Calu3 (cell line): Measurements from ENCODE around the gene TMEM151B. TPM values are rescaled to one million over a fixed set of nuclear protein-coding genes. Genes with fewer than 3 reads are reported as not detected.

Experiments
- BruUV-seq: library from RNA; stranded (reverse); fragments of 400-500 nt; replicated peaks from 2 replicates; lab custom pipeline; 2021; lab: Mats Ljungman, UMichigan
- CTCF ChIA-PET: fragments of 300-600 bp; sonication (Branson Sonifier 250); formaldehyde crosslinking; loops from one replicate; lab custom pipeline; 2022; ENCODE audit warnings: antibody characterized with exemption; lab: Charles Lee
- DNase-seq: peaks from one replicate; pipeline ENCODE4 v3.0.0; 2022
- H3K27ac Mint-ChIP-seq: one replicate; pipeline ENCODE4 v1.8.0; 2022; ENCODE audit warnings: mixed read lengths; ENCODE audit not compliant: unreplicated experiment
- H3K27me3 Mint-ChIP-seq: one replicate; pipeline ENCODE4 v1.8.0; 2022; ENCODE audit warnings: mixed read lengths; ENCODE audit not compliant: unreplicated experiment
- H3K36me3 Mint-ChIP-seq: one replicate; pipeline ENCODE4 v1.8.0; 2022; ENCODE audit warnings: mild to moderate bottlenecking, moderate library complexity, mixed read lengths; ENCODE audit not compliant: insufficient read depth, unreplicated experiment
- H3K4me1 Mint-ChIP-seq: one replicate; pipeline ENCODE4 v1.8.0; 2022; ENCODE audit warnings: mild to moderate bottlenecking, low read depth, mixed read lengths; ENCODE audit not compliant: unreplicated experiment
- H3K4me3 Mint-ChIP-seq: one replicate; pipeline ENCODE4 v1.8.0; 2022; ENCODE audit warnings: mild to moderate bottlenecking, low read depth, moderate library complexity, mixed read lengths; ENCODE audit not compliant: unreplicated experiment
- H3K9me3 Mint-ChIP-seq: one replicate; pipeline ENCODE4 v1.8.0; 2022; ENCODE audit warnings: low read depth, mixed read lengths; ENCODE audit not compliant: unreplicated experiment
- intact Hi-C: fragments of 100-400 bp; cut with micrococcal nuclease; formaldehyde crosslinking; loops from one replicate; pipeline ENCODE4 v1.10.0; 2022; ENCODE audit not compliant: unreplicated experiment
- total RNA-seq: library from RNA; stranded (reverse); gene quantifications from 2 replicates; pipeline ENCODE4 v1.2.3, GENCODE V29; 2022
- TF ChIP-seq, protein P1 (sequence below): fragments of 200-600 bp; IDR thresholded peaks from one replicate; pipeline ENCODE4 v1.8.0; 2022; ENCODE audit warnings: antibody characterized with exemption; ENCODE audit not compliant: unreplicated experiment

The TMEM151B gene
- total RNA-seq, 1 experiment from 2014 or later: not detected

DNA sequence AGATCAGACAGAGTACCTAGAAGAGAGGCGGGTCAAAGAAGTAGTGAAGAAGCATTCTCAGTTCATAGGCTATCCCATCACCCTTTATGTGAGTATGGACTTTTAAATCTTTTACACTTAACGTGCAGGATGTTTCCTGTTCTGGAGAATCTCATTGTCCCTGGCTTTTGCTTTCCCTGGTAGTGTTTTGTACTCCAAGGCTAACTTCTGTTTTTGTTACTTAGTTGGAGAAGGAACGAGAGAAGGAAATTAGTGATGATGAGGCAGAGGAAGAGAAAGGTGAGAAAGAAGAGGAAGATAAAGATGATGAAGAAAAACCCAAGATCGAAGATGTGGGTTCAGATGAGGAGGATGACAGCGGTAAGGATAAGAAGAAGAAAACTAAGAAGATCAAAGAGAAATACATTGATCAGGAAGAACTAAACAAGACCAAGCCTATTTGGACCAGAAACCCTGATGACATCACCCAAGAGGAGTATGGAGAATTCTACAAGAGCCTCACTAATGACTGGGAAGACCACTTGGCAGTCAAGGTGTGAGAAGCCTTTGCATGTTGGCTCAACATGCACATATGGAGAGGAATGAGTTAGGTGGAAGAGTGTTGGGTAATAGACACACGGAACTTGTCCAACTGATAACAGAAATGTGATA, 20.1 kb upstream of the TMEM151B start:
- CTCF ChIA-PET: no interaction called here
- Mint-ChIP-seq H3K27me3 (no peaks in the 10 kb centered on the region), H3K27ac (peak overlapping the region; percentile 99), H3K4me1 (peaks cover 68% of the 10 kb centered on the region), H3K36me3 (peaks cover 100% of the 10 kb centered on the region), H3K9me3 (no peaks in the 10 kb centered on the region), H3K4me3 (peak overlapping the region; percentile 88)
- BruUV-seq: TSS peak; percentile 29
- TF ChIP-seq, protein P1, sequence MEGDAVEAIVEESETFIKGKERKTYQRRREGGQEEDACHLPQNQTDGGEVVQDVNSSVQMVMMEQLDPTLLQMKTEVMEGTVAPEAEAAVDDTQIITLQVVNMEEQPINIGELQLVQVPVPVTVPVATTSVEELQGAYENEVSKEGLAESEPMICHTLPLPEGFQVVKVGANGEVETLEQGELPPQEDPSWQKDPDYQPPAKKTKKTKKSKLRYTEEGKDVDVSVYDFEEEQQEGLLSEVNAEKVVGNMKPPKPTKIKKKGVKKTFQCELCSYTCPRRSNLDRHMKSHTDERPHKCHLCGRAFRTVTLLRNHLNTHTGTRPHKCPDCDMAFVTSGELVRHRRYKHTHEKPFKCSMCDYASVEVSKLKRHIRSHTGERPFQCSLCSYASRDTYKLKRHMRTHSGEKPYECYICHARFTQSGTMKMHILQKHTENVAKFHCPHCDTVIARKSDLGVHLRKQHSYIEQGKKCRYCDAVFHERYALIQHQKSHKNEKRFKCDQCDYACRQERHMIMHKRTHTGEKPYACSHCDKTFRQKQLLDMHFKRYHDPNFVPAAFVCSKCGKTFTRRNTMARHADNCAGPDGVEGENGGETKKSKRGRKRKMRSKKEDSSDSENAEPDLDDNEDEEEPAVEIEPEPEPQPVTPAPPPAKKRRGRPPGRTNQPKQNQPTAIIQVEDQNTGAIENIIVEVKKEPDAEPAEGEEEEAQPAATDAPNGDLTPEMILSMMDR: no peak
- DNase-seq: no peak
- intact Hi-C loops: no loop called here

DNA sequence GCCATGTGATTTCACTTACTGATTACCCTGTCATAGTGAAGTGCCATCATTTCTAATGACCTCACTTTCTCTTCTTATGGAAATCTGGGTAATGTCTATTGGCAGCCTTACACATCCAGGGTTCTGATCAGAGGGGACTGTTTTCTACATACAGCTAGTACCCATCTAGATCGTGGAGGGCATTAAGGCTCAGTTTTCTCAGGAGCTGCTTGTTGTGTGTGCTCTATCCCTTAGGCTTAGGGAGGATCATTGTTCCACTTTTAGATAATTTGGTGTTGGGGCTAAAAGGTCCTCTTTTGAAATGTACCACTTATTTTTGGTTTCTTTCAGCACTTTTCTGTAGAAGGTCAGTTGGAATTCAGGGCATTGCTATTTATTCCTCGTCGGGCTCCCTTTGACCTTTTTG, 19.5 kb upstream of the TMEM151B start:
- Mint-ChIP-seq H3K27me3 (no peaks in the 10 kb centered on the region), H3K36me3 (peaks cover 100% of the 10 kb centered on the region), H3K27ac (peak overlapping the region; percentile 99), H3K4me3 (peak overlapping the region; percentile 88), H3K4me1 (peaks cover 68% of the 10 kb centered on the region), H3K9me3 (no peaks in the 10 kb centered on the region)
- CTCF ChIA-PET: no interaction called here
- DNase-seq: no peak
- no TSS peak for BruUV-seq
- intact Hi-C loops: no loop called here
- TF ChIP-seq, protein P1: no peak

DNA sequence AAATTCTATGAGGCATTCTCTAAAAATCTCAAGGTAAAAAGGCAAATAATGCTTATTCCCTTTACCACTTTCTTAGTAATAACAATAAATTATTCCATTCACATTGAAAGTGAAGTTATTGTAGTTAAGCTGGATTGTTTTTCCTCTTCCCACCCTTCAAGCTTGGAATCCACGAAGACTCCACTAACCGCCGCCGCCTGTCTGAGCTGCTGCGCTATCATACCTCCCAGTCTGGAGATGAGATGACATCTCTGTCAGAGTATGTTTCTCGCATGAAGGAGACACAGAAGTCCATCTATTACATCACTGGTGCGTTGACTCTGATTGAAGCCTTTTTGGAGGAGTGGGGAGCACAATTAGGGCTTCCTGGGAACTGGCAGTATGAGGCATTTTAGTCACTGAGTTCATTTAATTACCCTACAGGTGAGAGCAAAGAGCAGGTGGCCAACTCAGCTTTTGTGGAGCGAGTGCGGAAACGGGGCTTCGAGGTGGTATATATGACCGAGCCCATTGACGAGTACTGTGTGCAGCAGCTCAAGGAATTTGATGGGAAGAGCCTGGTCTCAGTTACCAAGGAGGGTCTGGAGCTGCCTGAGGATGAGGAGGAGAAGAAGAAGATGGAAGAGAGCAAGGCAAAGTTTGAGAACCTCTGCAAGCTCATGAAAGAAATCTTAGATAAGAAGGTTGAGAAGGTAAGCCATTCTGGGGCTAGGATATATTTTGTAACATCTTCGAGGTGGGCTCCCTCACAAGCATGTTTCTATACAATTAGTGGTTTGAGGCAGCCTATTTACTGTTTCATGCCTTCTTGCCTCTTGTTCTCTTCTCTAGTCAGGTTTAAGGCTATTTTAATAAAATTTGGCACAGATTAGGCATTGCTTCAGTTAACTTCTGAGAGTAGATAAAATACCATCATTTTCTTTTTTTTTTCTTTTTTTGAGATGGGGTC, 18.4 kb upstream of the TMEM151B start:
- intact Hi-C loops: no loop called here
- no peak for DNase-seq
- Mint-ChIP-seq H3K4me1 (peaks cover 79% of the 10 kb centered on the region), H3K9me3 (no peaks in the 10 kb centered on the region), H3K27me3 (no peaks in the 10 kb centered on the region), H3K4me3 (peak overlapping the region; percentile 0), H3K36me3 (peaks cover 100% of the 10 kb centered on the region), H3K27ac (peak overlapping the region; percentile 6)
- TF ChIP-seq, protein P1: no peak
- BruUV-seq: no TSS peak
- CTCF ChIA-PET: interaction anchor here (0.7 to 0.8 kb wide), 2 partner anchors 80 to 140 kb away, joined by 3 read pairs; no protein-coding TSS in a partner anchor

DNA sequence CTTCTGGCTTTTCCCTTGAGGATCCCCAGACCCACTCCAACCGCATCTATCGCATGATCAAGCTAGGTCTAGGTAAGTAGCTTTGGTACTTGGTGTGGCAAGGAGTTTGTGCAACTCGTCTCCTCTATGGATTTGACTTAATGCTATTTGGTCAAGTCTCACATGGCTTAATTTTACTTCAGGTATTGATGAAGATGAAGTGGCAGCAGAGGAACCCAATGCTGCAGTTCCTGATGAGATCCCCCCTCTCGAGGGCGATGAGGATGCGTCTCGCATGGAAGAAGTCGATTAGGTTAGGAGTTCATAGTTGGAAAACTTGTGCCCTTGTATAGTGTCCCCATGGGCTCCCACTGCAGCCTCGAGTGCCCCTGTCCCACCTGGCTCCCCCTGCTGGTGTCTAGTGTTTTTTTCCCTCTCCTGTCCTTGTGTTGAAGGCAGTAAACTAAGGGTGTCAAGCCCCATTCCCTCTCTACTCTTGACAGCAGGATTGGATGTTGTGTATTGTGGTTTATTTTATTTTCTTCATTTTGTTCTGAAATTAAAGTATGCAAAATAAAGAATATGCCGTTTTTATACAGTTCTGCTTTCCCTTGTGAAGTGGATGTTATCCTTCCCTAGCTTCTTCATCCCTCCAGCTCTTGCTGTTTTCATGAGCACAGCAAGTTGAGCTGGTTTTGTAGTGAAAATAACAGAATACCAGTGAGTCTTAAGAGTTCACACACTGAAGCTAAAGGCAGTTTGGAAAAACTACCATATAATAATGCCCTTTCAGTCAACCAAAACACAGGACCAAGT, 16.7 kb upstream of the TMEM151B start:
- Mint-ChIP-seq H3K4me1 (peaks cover 88% of the 10 kb centered on the region), H3K36me3 (peaks cover 100% of the 10 kb centered on the region), H3K4me3 (peak overlapping the region; percentile 86), H3K9me3 (no peaks in the 10 kb centered on the region), H3K27me3 (no peaks in the 10 kb centered on the region), H3K27ac (peak overlapping the region; percentile 72)
- TF ChIP-seq, protein P1: peak; percentile 57
- intact Hi-C loops: no loop called here
- BruUV-seq: TSS peak; percentile 1
- CTCF ChIA-PET: interaction anchor here (0.5 to 1.0 kb wide), 3 partner anchors 17 to 157 kb away, joined by 3 to 4 read pairs (median 3); no protein-coding TSS in a partner anchor
- peak; percentile 93 for DNase-seq
